Immature natural killer cell (primary cell): ENCODE results near the gene C9orf85. TPM values are rescaled to one million over a fixed set of nuclear protein-coding genes. Genes with fewer than 3 reads are reported as not detected.
"Not testable (repeated sequence)": the region's sequence is repeated elsewhere in the genome, so short reads cannot be mapped to it uniquely, and the experiment has no call there.

Experiments used
- DNase-seq, 3 donors: peaks; one replicate each; pipeline ENCODE4 v3.0.0; 2022; ENCODE audit warnings: mixed read lengths in 1 of 3
- H3K27ac Mint-ChIP-seq, 6 donors: one replicate each; pipeline ENCODE4 v1.8.0; 2020; ENCODE audit warnings: mixed read lengths in 6 of 6, mild to moderate bottlenecking in 5 of 6, inconsistent platforms in 4 of 6, moderate library complexity in 3 of 6
- H3K27me3 Mint-ChIP-seq, 3 donors: one replicate each; pipeline ENCODE4 v1.8.0; 2020 to 2021; ENCODE audit warnings: low read depth in 3 of 3, mild to moderate bottlenecking in 3 of 3, mixed read lengths in 3 of 3, moderate library complexity in 3 of 3, inconsistent platforms in 1 of 3
- H3K36me3 Mint-ChIP-seq, 3 donors: one replicate each; pipeline ENCODE4 v1.8.0; 2020; ENCODE audit warnings: mixed read lengths in 3 of 3, inconsistent platforms in 2 of 3, mild to moderate bottlenecking in 2 of 3
- H3K4me1 Mint-ChIP-seq, 2 donors: one replicate each; pipeline ENCODE4 v1.8.0; 2020; ENCODE audit warnings: inconsistent platforms in 2 of 2, mild to moderate bottlenecking in 2 of 2, mixed read lengths in 2 of 2, moderate library complexity in 1 of 2
- H3K4me3 Mint-ChIP-seq, 5 donors: one replicate each; pipeline ENCODE4 v1.8.0; 2020; ENCODE audit warnings: mild to moderate bottlenecking in 5 of 5, mixed read lengths in 5 of 5, inconsistent platforms in 3 of 5, moderate library complexity in 3 of 5
- H3K9me3 Mint-ChIP-seq, 6 donors: one replicate each; pipeline ENCODE4 v1.8.0; 2020; ENCODE audit warnings: mild to moderate bottlenecking in 6 of 6, mixed read lengths in 6 of 6, inconsistent platforms in 4 of 6, moderate library complexity in 3 of 6
- polyA plus RNA-seq, 3 donors: library from polyadenylated mRNA; unstranded; fragments of 300-500 nt; fragmentation: Illumina TruSeq; gene quantifications; one replicate each; pipeline ENCODE4 v1.2.3, GENCODE V29; 2021

C9orf85 gene
- polyA plus RNA-seq, 3 donors from 2014 or later = 10.9 to 16.0 (median 12.3) TPM

DNA sequence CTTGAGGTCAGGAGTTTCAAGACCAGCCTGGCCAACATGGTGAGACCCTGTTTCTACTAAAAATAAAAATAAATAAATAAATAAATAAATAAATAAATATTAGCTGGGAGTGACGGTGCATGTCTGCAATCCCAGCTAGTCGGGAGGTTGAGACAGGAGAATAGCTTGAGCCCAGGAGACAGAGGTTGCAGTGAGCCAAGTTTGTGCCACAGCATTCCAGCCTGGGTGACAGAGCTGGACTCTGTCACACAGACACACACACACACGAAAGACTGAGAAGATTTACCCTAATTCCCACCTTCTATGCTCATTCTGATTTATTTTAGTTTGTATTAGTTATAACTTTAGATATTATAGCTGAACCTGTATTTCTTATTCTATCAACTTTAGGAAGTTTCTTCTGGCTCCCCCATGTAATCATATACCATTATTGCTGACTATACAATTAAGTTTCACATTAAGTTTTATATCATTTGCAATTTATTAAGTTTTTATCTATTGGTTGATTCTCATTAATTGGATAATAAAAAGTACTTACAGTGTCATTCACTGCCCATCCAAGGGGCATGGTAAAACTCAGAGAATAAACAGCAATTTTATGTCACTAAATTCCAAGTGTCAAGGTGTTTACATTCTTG lies 21.3 kb upstream of the C9orf85 start:
- H3K4me3 Mint-ChIP-seq = no peak overlapping the region
- H3K36me3 Mint-ChIP-seq = no peaks in the 10 kb centered on the region
- H3K4me1 Mint-ChIP-seq = peaks cover 71 to 83% of the 10 kb centered on the region in 2 donors
- no peaks in the 10 kb centered on the region for H3K9me3 Mint-ChIP-seq
- H3K27ac Mint-ChIP-seq = no peak overlapping the region
- peaks cover 0 to 2% (median 0%) of the 10 kb centered on the region in 3 donors for H3K27me3 Mint-ChIP-seq
- DNase-seq = no peak

DNA sequence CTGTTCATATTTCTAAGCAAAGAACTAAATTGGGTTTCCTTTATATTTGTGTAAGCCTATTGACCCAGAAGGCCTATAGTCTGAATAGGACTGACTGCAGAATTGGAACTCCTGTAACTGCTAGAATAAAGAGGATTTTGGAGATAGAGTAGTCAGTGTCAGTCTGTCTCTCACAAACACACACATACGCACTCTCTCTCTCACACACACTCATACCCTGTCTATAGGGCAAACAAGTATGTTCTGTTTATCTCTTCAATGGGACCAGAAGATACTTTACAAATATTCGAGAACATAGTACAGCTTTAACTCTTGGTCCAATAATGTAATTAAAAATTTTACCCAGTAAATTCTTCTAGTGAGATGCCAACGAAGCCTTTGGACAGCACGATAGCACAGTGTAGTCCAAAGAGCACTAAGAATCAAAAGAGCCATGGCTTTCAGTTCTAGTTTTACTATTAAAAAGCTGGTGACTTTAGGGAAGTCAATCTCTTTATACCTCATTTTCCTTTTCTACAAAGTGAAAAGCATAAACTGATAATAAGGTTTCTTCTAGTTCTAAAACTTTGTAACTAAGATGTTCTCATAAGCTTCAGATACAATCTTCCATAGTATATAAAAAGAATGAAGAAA lies 19.8 kb upstream of the C9orf85 start:
- peaks cover 0 to 2% (median 0%) of the 10 kb centered on the region in 3 donors for H3K27me3 Mint-ChIP-seq
- no peaks in the 10 kb centered on the region for H3K9me3 Mint-ChIP-seq
- peak overlapping the region in 4 of 6 donors; percentile 6 to 82 (median 22) for H3K27ac Mint-ChIP-seq
- DNase-seq = no peak
- H3K36me3 Mint-ChIP-seq = no peaks in the 10 kb centered on the region
- peaks cover 73 to 83% of the 10 kb centered on the region in 2 donors for H3K4me1 Mint-ChIP-seq
- H3K4me3 Mint-ChIP-seq = no peak overlapping the region

DNA sequence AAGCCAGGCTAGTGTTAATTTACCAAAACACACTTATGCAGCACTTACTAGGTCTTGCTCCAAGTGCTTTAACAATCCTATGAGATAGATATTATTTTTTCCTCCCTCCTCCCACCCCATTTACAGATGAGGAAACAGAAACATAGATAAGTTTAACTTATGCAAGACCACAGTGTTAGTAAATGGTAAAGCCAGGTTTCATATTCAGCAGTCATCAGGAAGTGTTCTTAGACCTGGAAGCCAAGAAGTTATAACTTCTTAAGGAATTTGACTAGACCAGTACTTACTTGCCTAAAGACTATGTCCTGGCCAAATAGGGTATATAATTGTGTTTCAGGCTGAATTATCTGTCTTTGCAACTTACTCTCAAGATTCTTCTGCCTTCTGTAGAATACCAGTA lies 16.3 kb upstream of the C9orf85 start:
- peak overlapping the region; percentile 67 to 94 (median 92) for H3K27ac Mint-ChIP-seq
- no peaks in the 10 kb centered on the region for H3K9me3 Mint-ChIP-seq

DNA sequence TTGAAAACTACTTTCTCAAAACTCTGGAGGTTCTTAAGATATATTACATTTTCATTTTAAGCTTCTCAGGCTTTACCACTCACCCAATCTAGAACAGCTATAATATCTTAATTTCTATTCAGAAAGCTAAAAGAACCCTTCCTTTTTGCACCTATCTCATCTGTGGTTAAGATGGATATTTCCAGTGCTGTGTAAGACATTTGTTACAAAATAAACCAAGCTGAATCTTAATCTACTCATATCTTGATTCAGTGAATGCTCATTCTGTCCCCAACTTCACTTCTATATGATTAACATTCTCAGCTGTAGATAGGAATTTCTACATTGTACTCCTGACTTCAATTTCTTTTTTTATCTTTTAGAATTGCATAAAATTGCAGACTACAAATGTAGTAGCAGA lies 15.5 kb upstream of the C9orf85 start:
- H3K27ac Mint-ChIP-seq = peak overlapping the region; percentile 84 to 94 (median 92)

More for the DNA sequence above, 16.3 kb upstream of the C9orf85 start:
- peak in 1 of 3 donors; percentile 19 for DNase-seq
- Mint-ChIP-seq H3K27me3 (peaks cover 0 to 2% (median 0%) of the 10 kb centered on the region in 3 donors), H3K4me1 (peaks cover 85 to 90% of the 10 kb centered on the region in 2 donors), H3K36me3 (no peaks in the 10 kb centered on the region), H3K4me3 (peak overlapping the region; percentile 31 to 84 (median 63))

DNA sequence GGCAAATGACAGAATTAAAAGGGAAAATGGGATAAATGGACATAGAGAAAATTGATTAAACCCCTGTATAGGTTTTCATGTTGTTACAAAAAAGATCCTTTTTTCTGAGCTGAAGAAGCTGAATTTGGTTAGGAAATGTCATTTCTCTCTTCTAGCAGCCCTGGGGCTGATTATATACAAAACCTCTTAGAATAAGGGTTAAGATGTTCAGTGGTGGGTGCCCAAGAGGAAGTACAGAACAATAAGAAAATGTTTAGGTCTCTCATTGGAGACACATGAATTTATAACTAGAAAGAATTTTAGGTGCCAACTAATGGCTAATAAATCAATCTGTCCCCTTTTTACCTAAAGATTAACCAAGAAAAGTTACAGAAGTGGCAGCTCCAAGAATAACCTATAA lies 14.7 kb upstream of the C9orf85 start:
- peak overlapping the region; percentile 84 to 94 (median 92) for H3K27ac Mint-ChIP-seq
- H3K36me3 Mint-ChIP-seq = no peaks in the 10 kb centered on the region
- H3K27me3 Mint-ChIP-seq = peaks cover 0 to 2% (median 0%) of the 10 kb centered on the region in 3 donors
- H3K4me3 Mint-ChIP-seq = peak overlapping the region; percentile 62 to 84 (median 71)
- peaks cover 86 to 90% of the 10 kb centered on the region in 2 donors for H3K4me1 Mint-ChIP-seq
- DNase-seq = no peak
- H3K9me3 Mint-ChIP-seq = no peaks in the 10 kb centered on the region

More for the DNA sequence above, 15.5 kb upstream of the C9orf85 start:
- H3K36me3 Mint-ChIP-seq = no peaks in the 10 kb centered on the region
- no peak for DNase-seq
- no peaks in the 10 kb centered on the region for H3K9me3 Mint-ChIP-seq
- peaks cover 0 to 2% (median 0%) of the 10 kb centered on the region in 3 donors for H3K27me3 Mint-ChIP-seq
- H3K4me1 Mint-ChIP-seq = peaks cover 86 to 90% of the 10 kb centered on the region in 2 donors
- peak overlapping the region; percentile 31 to 84 (median 63) for H3K4me3 Mint-ChIP-seq

DNA sequence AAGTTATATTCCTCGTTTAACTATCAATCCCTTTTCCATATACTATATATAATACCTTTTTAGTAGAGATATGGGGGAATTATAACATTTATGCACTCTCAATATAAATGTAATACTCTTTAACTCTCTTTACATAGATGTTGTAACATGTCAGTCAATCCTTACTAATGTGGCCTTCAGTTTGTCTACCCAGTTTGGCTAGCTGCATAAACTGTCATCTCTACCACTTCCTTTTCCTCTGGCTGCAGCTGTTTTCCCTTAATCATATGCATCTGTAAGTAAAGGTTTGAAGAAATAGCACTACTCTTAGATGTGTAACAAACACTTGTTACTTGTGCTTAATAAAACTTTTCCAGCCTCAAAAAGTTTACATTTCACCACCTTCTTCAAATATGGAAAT lies 13.9 kb upstream of the C9orf85 start:
- H3K4me3 Mint-ChIP-seq = peak overlapping the region; percentile 71 to 84 (median 78)
- peaks cover 92 to 94% of the 10 kb centered on the region in 2 donors for H3K4me1 Mint-ChIP-seq
- no peaks in the 10 kb centered on the region for H3K9me3 Mint-ChIP-seq
- peak overlapping the region; percentile 73 to 94 (median 88) for H3K27ac Mint-ChIP-seq
- H3K36me3 Mint-ChIP-seq = no peaks in the 10 kb centered on the region
- H3K27me3 Mint-ChIP-seq = peaks cover 0 to 2% (median 0%) of the 10 kb centered on the region in 3 donors
- peak; percentile 46 to 56 (median 50) for DNase-seq

DNA sequence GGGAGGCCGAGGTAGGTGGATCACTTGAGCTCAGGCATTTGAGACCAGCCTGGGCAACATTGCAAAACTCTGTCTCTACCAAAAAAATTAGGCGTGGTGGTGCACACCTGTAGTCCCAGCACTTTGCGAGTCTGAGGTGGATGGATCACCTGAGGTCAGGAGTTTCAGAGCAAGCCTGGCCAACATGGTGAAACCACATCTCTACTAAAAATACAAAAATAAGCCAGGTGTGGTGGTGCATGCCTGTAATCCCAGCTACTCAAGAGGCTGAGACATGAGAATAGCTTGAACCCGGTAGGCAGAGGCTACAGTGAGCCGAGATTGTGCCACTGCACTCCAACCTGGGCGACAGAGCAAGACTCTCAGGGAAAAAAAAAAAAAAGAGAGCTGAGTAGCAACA lies 12.7 kb upstream of the C9orf85 start:
- H3K36me3 Mint-ChIP-seq, H3K9me3 Mint-ChIP-seq, H3K27me3 Mint-ChIP-seq, DNase-seq: not testable (repeated sequence)
- peak overlapping the region; percentile 51 to 92 (median 82) for H3K27ac Mint-ChIP-seq
- H3K4me3 Mint-ChIP-seq = peak overlapping the region; percentile 54 to 83 (median 70)
- peaks cover 86 to 96% of the 10 kb centered on the region in 2 donors for H3K4me1 Mint-ChIP-seq

DNA sequence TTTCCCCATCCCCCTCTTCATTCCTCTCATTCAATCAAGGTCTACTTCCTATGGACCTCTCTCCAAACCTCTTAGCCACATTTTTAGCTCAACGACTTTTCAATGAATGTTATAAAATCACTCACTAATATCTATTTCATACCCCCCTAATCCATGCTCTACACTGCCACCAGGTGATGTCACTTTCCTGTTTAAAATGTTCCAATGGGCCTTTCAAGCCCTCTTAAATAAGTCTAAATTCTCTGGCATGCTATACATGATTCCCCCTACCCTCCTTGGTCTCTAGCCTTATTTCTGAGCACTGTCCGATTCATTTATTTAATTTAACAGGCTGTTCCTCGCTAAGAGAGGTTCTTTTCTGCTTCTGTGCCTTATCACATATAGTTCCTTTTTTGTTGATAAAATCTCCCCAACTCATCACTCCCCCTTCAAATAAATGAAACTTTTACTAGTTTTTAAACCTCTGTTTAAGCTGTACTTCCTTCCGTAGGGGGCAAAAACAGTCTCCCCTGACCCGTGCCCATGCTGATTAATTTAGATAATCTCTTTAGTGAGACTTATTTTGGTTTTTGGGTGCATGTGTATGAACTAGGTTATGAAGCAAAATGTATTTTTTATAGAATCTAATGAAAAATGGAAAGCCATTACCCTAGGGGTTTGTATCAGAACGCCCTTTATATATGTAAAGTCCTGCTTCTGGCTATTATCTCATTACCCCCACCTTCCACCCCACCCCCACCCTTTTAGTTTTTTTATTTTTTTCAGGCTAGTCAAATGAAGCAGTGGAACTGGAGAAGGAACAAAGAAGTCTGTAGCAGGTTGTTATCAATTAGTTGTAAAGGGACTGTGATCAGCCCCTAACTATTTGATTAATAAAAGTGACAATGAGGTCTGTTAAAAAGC lies 9.5 kb upstream of the C9orf85 start:
- peak overlapping the region; percentile 21 to 76 (median 42) for H3K27ac Mint-ChIP-seq
- no peaks in the 10 kb centered on the region for H3K9me3 Mint-ChIP-seq
- H3K27me3 Mint-ChIP-seq = no peaks in the 10 kb centered on the region
- peak overlapping the region in 4 of 5 donors; percentile 2 to 66 (median 16) for H3K4me3 Mint-ChIP-seq
- peaks cover 69 to 98% of the 10 kb centered on the region in 2 donors for H3K4me1 Mint-ChIP-seq
- DNase-seq = no peak
- peaks cover 0 to 5% (median 4%) of the 10 kb centered on the region in 3 donors for H3K36me3 Mint-ChIP-seq

DNA sequence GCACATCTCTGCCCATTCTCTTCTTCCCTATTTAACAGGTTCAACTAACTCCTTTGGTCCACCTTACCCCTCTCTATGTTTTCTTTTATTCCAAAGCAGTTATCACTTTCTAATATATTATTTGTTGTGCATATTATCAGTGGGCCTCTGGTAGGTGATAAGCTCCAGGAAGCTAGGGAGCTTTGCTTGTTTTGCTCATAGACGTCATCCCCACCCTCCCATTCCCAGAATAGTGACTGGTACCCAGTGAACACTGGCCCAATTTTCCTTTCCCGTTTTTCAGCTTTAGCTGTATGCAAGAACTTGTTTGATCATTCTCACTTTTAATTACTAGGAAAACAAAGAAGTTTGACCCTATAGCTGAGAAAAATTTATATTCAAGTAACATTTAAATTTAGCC lies 7.4 kb upstream of the C9orf85 start:
- peaks cover 70 to 98% of the 10 kb centered on the region in 2 donors for H3K4me1 Mint-ChIP-seq
- H3K27ac Mint-ChIP-seq = peak overlapping the region in 1 of 6 donors; percentile 54
- H3K4me3 Mint-ChIP-seq = no peak overlapping the region
- no peaks in the 10 kb centered on the region for H3K9me3 Mint-ChIP-seq
- DNase-seq = no peak
- H3K36me3 Mint-ChIP-seq = peaks cover 4 to 5% (median 4%) of the 10 kb centered on the region in 3 donors
- no peaks in the 10 kb centered on the region for H3K27me3 Mint-ChIP-seq

DNA sequence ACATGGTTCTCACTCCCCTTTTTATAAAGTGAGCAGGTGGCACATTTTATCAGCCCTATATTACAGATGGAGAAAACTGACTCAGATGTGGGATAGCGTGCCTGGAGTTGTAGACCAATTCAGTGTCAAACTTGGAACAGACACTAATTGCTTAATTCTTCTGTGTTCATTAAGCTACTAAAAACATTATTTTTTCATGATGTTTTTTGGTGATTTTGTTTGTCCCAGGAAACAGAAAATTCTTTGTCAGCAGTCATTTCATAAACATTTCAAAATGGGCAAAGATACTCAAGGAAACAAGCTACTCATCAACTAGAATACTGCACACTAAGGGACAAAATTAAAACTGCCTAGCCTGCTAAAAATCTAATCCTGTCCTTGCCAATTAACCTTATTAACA lies 2.6 kb upstream of the C9orf85 start:
- H3K9me3 Mint-ChIP-seq = no peaks in the 10 kb centered on the region

DNA sequence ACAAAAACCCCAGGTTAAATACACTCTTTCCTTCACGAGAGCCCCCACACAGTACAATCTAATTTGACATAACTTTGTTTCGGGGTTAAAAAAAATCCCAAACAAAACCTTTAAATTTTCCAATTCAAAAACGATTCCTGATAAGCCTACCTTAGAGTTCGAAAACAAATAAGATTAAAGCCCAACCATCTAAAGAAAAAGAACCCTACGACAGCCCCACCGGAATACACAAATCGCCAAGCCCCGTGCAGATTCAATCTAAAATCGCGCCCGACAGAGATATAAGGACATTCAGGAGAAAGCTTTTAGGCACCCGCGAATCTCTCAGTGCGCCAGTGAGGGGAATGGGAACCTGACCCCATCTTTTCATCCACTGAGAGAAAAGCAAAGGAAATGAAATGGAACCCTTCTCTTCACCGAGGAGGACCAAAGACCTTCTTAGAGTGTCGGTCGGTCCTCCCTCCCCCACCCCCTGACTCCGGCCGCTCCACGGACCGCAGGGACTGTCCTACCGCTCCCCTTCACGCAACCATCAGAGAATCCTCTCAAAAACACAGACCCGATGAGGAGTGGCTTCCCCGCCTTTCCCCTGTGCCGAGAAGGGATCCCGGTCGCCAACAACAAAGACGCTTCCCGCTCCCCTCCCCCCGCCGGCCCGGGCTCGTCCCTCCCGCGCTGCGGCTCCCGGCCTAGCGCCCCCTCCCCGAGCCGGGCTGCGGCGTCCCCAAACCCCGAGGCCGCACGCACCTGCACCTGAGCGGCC lies 1.4 kb upstream of the C9orf85 start:
- Mint-ChIP-seq H3K9me3 (no peaks in the 10 kb centered on the region), H3K36me3 (peaks cover 0 to 4% (median 4%) of the 10 kb centered on the region in 3 donors), H3K4me3 (peak overlapping the region; percentile 95 to 100 (median 98)), H3K4me1 (peaks cover 60 to 88% of the 10 kb centered on the region in 2 donors), H3K27me3 (peaks cover 3 to 10% (median 9%) of the 10 kb centered on the region in 3 donors), H3K27ac (peak overlapping the region; percentile 49 to 92 (median 83))
- peak; percentile 11 to 36 (median 31) for DNase-seq

More for the DNA sequence above, 2.6 kb upstream of the C9orf85 start:
- no peak for DNase-seq
- Mint-ChIP-seq H3K27me3 (peaks cover 3 to 10% (median 9%) of the 10 kb centered on the region in 3 donors), H3K4me3 (peak overlapping the region; percentile 95 to 100 (median 98)), H3K27ac (peak overlapping the region in 4 of 6 donors; percentile 43 to 87 (median 55)), H3K4me1 (peaks cover 62 to 90% of the 10 kb centered on the region in 2 donors), H3K36me3 (peaks cover 4 to 5% (median 4%) of the 10 kb centered on the region in 3 donors)

DNA sequence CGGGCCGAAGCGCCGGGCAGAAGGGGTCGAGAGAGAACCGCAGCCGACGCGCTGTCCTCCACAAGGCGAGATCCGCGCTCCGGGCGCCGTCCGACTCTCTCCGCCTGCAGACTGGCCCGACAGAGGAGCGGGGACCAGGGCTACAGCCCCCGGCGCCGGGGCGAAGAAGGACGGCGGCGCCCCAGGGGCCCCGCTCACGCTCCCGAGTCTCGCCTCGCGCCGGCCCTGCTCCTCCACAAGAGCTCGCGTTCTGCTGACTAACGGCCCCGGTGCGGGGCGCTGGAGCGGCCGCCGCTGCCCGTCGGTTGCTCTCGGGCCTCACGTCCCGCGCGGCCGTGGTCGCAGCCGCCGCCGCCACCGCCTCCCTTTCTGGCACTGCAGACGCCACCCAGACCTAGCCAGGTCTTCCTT lies 784 bp upstream of the C9orf85 start:
- H3K4me3 Mint-ChIP-seq = peak overlapping the region; percentile 99 to 100 (median 100)
- peaks cover 57 to 82% of the 10 kb centered on the region in 2 donors for H3K4me1 Mint-ChIP-seq
- H3K27ac Mint-ChIP-seq = peak overlapping the region; percentile 87 to 99 (median 97)

More for the DNA sequence above, 784 bp upstream of the C9orf85 start:
- Mint-ChIP-seq H3K27me3 (peaks cover 3 to 10% (median 9%) of the 10 kb centered on the region in 3 donors), H3K9me3 (no peaks in the 10 kb centered on the region), H3K36me3 (peaks cover 0 to 4% (median under 1%) of the 10 kb centered on the region in 3 donors)
- DNase-seq = no peak
